ENCODE data around the gene NUTF2.
"Not testable (repeated sequence)": the region's sequence is repeated elsewhere in the genome, so short reads cannot be mapped to it uniquely, and the experiment has no call there.

- not testable (repeated sequence) for TF ChIP-seq POLR2AphosphoS5, CTCF (IDR thresholded peaks at IDR 0.05)
Measured at GRCh38 chr16:67837190-67837589, 9.5 kb upstream of the NUTF2 start.
